Nephron (organoid): ENCODE data around the gene GAMT.

ENCODE experiments used
- H3K27ac Mint-ChIP-seq, 3 experiments: 2 replicates each; pipeline ENCODE4 v1.8.0; 2020; ENCODE audit warnings: mixed read lengths in 3 of 3, mild to moderate bottlenecking in 2 of 3, moderate library complexity in 1 of 3
- H3K27me3 Mint-ChIP-seq: 2 replicates; pipeline ENCODE4 v1.8.0; 2021; ENCODE audit warnings: low read depth, mild to moderate bottlenecking, moderate library complexity, mixed read lengths
- H3K36me3 Mint-ChIP-seq: 2 replicates; pipeline ENCODE4 v1.8.0; 2020; ENCODE audit warnings: low read depth, mixed read lengths
- H3K4me1 Mint-ChIP-seq: 2 replicates; pipeline ENCODE4 v1.8.0; 2020; ENCODE audit warnings: mixed read lengths
- H3K4me3 Mint-ChIP-seq, 3 experiments: 2 replicates each; pipeline ENCODE4 v1.8.0; 2020; ENCODE audit warnings: mild to moderate bottlenecking in 3 of 3, mixed read lengths in 3 of 3, moderate library complexity in 2 of 3
- H3K9me3 Mint-ChIP-seq: 2 replicates; pipeline ENCODE4 v1.8.0; 2020; ENCODE audit warnings: mixed read lengths
- CTCF ChIP-seq, 3 experiments: fragments of 200-600 bp; sonication (generic); IDR thresholded peaks; one replicate each; pipeline ENCODE4 v1.5.0; 2021; ENCODE audit warnings: antibody characterized with exemption in 3 of 3; ENCODE audit not compliant: unreplicated experiment in 3 of 3

GAMT gene

GRCh38 chr19:1395194-1396018, 5.9 kb downstream of the GAMT start:
- Mint-ChIP-seq H3K9me3 (no peaks in the 10 kb centered on the region), H3K27me3 (no peaks in the 10 kb centered on the region)

GRCh38 chr19:1394252-1395193, 6.8 kb downstream of the GAMT start:
- TF ChIP-seq CTCF (IDR thresholded peaks at IDR 0.05; ENCODE audit: unreplicated experiment in 3 of 3), result no peak

More at GRCh38 chr19:1395194-1396018, 5.9 kb downstream of the GAMT start:
- Mint-ChIP-seq H3K4me3 (no peak overlapping the region), H3K4me1 (no peaks in the 10 kb centered on the region), H3K36me3 (peaks cover 13% of the 10 kb centered on the region), H3K27ac (no peak overlapping the region)
- no peak for TF ChIP-seq CTCF (IDR thresholded peaks at IDR 0.05; ENCODE audit: unreplicated experiment in 3 of 3)

GRCh38 chr19:1393841-1394240, 7.5 kb downstream of the GAMT start:
- no peaks in the 10 kb centered on the region for H3K4me1 Mint-ChIP-seq
- no peak overlapping the region for H3K27ac Mint-ChIP-seq
- no peaks in the 10 kb centered on the region for H3K9me3 Mint-ChIP-seq
- H3K27me3 Mint-ChIP-seq, result no peaks in the 10 kb centered on the region
- peaks cover 26% of the 10 kb centered on the region for H3K36me3 Mint-ChIP-seq
- TF ChIP-seq CTCF (IDR thresholded peaks at IDR 0.05; ENCODE audit: unreplicated experiment in 3 of 3), result no peak
- H3K4me3 Mint-ChIP-seq, result no peak overlapping the region

More at GRCh38 chr19:1394252-1395193, 6.8 kb downstream of the GAMT start:
- no peaks in the 10 kb centered on the region for H3K4me1 Mint-ChIP-seq
- no peak overlapping the region for H3K27ac Mint-ChIP-seq
- H3K4me3 Mint-ChIP-seq, result no peak overlapping the region
- peaks cover 19% of the 10 kb centered on the region for H3K36me3 Mint-ChIP-seq
- no peaks in the 10 kb centered on the region for H3K27me3 Mint-ChIP-seq
- no peaks in the 10 kb centered on the region for H3K9me3 Mint-ChIP-seq

- H3K4me1 Mint-ChIP-seq, result no peaks in the 10 kb centered on the region
- no peaks in the 10 kb centered on the region for H3K9me3 Mint-ChIP-seq
- no peak for TF ChIP-seq CTCF (IDR thresholded peaks at IDR 0.05; ENCODE audit: unreplicated experiment in 3 of 3)
- H3K4me3 Mint-ChIP-seq, result no peak overlapping the region
- no peaks in the 10 kb centered on the region for H3K27me3 Mint-ChIP-seq
- no peak overlapping the region for H3K27ac Mint-ChIP-seq
- H3K36me3 Mint-ChIP-seq, result peaks cover 27% of the 10 kb centered on the region
These were observed 8.3 kb downstream of the GAMT start for GRCh38 chr19:1392939-1393530.

GRCh38 chr19:1392407-1392806, 8.9 kb downstream of the GAMT start:
- Mint-ChIP-seq H3K36me3 (peaks cover 27% of the 10 kb centered on the region), H3K4me1 (no peaks in the 10 kb centered on the region), H3K27ac (no peak overlapping the region), H3K27me3 (no peaks in the 10 kb centered on the region), H3K9me3 (no peaks in the 10 kb centered on the region), H3K4me3 (no peak overlapping the region)
- no peak for TF ChIP-seq CTCF (IDR thresholded peaks at IDR 0.05; ENCODE audit: unreplicated experiment in 3 of 3)
